Measurements from ENCODE around the gene KLHL29.

DNA sequence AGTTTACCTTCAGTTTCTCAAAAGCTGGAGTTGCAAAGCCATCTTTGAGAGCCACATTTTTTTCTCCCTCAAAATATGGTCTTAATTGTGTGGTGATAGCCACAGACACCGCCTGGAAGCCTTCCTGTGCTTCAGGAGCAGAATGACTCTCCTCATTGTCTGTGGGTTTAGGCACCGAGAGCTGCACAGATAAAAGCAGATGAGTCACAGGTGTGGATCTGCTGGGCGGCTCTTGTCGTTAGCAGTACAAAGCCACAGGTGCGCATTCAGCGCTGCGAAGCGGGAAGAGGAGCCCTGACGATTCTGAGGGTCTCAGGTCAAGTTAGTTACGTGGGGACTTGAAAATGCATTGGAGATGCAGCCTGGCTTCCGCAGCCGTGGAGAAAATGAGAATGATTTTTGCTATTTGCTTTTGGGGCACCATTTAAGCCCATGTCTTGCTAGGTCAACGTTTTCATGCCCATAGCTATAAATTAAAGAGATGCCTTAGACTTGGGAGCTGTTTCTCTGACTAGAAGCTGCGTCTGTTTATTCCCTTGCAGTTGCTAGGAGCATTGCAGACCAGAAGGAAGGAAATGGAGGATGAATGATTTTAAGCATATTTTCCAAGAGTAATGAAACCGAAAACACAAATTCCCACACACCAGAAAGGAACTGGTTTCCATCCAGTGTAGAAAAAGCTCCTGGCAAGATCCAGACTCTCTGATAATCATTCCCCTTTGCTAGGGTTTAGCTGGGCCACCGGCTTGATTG, 51.5 kb downstream of the KLHL29 start:
- no peak for TF ChIP-seq ZNF24 (IDR thresholded peaks at IDR 0.05)
- no peak for TF ChIP-seq HDAC2 (IDR thresholded peaks at IDR 0.05)
- no peak for TF ChIP-seq TAF1 (IDR thresholded peaks at IDR 0.05; ENCODE audit: borderline replicate concordance, low read depth, low read length)
